GM10266 (cell line): ENCODE measurements around the gene HJURP.

Source experiments
- DNase-seq: peaks from one replicate; pipeline ENCODE4 v3.0.0; 2012; ENCODE audit errors: extremely low spot score
- TF ChIP-seq, protein P1 (sequence below): IDR thresholded peaks from 2 replicates; pipeline ENCODE4 v1.5.1; 2012; ENCODE audit warnings: mild to moderate bottlenecking, low read depth; ENCODE audit not compliant: control insufficient read depth, insufficient read depth; ENCODE audit errors: missing control alignments

The HJURP gene

DNA sequence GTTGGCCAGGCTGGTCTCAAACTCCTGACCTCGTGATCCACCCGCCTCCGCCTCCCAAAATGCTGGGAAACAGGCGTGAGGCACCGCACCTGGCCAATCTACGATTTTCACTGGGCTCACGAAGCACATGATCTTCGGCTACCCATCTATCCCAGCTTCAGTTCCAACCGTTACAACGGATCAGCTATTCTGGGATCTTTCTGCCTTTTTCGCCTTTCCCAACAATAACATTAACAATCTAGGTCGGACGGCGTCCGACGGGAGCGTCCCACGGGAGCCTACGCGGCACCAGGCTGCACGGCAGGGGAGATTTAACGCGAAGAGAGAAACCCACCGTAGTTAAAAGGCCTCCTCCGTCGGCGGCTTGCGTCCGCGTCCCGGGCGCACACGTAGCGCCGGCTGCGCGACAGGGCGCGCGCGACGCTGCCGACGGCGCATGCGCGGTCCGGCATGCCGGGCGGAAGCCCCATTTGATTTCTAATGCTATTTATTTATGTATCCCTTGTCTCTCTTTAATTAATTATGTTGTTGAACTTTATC, 13.7 kb upstream of the HJURP start, which contains the start of gene MSL3B:
Gene MSL3B (minus strand): TSS at position 394 of the 540 bp plus-strand sequence.
- DNase-seq = peak; percentile 68
- TF ChIP-seq, protein P1, sequence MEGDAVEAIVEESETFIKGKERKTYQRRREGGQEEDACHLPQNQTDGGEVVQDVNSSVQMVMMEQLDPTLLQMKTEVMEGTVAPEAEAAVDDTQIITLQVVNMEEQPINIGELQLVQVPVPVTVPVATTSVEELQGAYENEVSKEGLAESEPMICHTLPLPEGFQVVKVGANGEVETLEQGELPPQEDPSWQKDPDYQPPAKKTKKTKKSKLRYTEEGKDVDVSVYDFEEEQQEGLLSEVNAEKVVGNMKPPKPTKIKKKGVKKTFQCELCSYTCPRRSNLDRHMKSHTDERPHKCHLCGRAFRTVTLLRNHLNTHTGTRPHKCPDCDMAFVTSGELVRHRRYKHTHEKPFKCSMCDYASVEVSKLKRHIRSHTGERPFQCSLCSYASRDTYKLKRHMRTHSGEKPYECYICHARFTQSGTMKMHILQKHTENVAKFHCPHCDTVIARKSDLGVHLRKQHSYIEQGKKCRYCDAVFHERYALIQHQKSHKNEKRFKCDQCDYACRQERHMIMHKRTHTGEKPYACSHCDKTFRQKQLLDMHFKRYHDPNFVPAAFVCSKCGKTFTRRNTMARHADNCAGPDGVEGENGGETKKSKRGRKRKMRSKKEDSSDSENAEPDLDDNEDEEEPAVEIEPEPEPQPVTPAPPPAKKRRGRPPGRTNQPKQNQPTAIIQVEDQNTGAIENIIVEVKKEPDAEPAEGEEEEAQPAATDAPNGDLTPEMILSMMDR = no peak

DNA sequence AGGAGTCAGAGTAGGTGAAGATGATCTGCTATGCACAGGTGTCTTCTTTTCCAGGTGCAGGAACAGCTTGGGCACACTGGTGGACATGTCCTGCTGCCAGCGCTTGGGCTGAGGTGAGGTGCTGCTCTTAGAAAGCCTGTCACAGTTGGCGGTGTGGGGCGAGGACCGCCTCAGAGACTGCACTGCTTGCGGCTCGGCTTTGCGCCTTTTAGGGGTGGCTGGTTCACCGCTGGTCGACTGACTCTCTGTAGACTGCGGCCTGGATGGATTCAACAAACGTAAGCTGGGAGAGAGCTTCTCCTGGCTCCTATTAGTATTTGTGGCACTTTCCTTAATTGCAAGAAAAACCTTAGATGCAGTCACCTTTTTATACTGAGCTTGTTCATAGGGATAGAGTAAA, 12.1 kb upstream of the HJURP start:
- TF ChIP-seq, protein P1 = no peak
- no peak for DNase-seq

DNA sequence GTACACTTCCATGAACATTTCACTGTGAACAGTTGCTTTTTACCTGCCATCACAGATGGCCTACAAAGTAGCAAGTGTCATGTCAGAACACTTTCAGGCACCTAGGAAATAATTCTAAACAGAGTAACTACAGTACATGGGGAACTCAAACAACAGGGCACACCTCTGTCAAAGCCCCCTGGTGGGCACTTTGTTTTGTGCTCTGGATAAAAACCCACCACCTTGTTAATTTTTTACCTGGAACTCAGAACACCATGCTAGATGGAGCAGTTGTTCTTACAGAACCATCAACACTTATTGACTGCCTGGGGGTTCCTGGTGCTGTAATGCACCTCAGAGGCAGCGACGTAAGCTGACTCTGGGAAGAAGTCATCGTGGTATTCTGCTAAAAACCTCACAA, 11.5 kb upstream of the HJURP start:
- DNase-seq = no peak
- TF ChIP-seq, protein P1 = no peak

DNA sequence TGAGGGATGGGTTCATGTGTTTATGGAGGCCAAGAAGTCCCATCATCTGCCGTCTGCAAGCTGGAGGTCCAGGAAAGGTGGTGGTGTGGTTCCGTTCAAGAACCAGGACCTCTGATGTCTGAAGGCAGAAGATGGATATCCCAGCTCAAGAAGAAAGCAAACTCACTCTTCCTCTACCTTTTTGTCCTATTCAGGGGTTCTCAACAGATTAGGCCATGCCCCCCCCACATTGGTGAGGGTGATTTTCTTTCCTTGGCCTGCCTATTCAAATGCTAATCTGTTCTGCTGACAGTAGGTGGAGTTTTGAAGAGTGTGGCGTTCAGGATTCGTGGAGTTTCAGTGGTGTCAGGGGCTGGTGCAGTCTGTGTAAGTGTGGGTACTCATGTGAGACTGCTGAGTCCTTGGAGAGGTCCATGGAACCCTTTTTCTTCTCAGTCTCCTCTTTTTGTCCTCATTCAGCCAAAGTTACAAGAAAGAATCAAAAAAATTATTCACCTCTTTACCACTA, 8.0 kb upstream of the HJURP start:
- no peak for DNase-seq
- TF ChIP-seq, protein P1 = no peak

DNA sequence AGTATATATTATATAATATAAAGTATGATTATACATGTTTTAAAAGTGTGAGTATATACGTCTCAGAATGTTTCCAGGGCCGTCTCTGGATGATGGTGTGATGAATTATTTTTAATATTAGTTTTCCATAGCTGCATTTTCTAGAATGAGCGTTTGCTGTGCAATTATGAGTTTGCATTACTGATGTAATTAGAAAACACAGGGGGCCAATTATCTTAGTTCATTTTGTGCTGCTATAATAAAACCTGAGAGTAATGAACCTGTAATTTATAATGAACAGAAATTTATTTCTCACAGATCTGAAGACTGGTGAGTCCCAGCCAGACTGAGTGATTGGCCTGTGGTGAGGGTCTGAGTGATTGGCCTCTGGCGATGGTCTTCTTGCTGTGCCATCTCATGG, 4.0 kb upstream of the HJURP start:
- TF ChIP-seq, protein P1 = no peak
- DNase-seq = no peak

DNA sequence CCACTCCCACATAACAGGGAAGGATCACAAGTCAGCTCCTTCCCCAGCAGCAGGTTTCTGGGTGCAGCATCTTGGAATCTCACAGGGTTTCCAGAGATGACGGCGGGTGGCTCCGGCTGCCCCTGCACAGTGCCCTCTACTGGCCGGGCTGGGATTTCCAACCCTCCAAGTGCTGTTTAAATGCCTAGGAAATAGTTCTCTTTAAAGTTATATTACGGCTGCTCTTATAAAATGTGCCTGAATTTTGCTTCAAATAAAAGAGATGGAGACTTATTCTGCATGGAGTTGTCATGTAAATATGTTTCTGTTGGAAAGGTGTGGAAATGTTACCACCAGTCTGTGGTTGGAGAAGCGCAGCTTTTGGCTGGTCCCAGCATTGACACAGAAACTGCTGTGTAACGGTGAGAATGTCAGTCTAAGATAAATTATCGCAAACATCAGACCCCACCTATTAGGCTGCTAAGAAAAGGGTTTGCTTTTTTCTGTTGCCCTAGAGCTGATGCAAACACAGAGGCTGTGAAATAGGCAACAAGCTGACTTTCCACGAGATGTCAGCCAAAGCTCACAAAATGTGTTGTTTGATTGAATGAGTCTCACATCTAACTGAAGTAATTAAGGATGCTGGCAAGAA, 3.3 kb upstream of the HJURP start:
- TF ChIP-seq, protein P1 = peak; percentile 70
- DNase-seq = peak; percentile 57

DNA sequence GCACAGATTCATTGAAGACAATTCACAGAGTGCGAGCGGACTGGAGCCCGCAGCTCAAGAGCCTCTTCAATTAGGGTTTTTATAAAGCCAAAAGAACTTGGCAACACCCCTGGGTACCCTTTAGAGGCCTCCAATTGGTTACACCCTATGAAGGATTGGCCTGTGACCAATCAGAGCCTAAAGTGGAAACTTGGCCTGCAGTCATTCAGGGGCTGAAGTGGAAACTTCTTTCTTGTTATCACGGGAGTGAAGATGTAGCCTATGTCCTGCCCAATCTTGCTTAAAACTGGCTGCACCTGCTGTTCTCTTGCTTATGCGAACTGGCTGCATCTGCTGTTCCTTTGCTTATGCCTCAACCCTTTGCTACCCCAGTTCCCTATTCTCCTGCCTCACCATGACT, 1.8 kb upstream of the HJURP start:
- no peak for DNase-seq

More for the DNA sequence above, 1.8 kb upstream of the HJURP start:
- TF ChIP-seq, protein P1 = no peak
